ENCODE measurements around the gene C1orf21.

The C1orf21 gene

DNA sequence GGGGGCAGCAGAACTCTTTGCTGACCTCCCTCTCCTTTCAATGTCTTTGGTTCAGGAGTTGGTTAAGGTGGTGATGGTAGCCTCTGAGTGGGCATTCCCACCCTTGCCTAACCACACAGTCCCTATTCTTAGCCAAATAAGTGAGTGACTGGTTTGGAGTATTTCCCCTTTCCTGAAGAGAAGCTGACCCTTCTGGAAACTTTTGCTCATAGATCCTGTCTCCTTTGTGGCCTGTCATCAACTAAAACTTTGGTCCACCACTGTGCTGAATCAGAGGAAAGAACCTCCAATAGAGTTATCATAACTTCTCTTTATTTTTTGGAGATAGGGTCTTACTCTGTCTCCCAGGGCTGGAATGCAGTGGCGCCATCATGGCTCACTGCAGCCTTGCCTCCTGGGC lies 31.1 kb downstream of the C1orf21 start:
- DNase-seq: no peak

- peak; percentile 26 for DNase-seq
Observed at GRCh38 chr1:184418652-184419349, 32.0 kb downstream of the C1orf21 start.

DNA sequence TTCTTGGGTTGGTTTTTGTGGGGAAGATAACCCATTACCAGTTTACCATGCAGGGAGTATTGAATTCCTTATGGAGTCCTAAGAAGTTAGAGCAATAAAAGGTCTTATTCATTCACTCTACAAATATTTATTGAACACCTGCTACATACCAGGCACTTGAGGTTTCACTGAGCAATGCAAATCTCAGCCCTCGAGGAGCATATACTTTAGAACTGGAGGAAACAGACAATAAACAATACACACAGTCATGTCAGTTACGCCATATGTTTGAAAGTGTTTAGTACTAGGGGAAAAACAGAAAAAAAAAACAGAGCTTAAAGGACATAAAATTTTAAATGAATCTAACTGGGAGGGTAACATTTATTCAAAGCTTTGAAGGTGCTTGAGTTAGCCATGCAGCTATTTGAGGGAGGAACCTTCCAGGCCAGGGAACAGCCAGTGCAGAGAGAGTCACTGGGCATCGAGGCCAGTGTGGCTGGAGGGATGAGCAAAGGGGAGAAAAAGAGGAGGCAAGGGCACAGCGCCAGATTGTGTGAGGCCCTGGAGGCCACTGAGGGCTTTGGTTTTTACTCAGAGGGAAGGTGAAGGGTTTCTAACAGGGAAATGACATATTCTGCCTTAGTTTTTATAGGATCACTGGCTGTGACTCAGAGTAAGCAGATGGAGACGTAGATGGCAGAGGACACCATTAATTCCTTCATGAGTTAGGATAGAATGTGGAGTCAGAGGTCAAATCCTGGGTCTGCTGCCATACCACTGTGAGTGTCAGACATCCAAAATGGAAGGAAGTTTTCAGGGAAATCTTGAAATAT lies 32.7 kb downstream of the C1orf21 start:
- no peak for DNase-seq

GRCh38 chr1:184422490-184423233 lies 35.8 kb downstream of the C1orf21 start:
- DNase-seq: no peak

GRCh38 chr1:184423649-184424048 lies 36.8 kb downstream of the C1orf21 start:
- DNase-seq: no peak

DNA sequence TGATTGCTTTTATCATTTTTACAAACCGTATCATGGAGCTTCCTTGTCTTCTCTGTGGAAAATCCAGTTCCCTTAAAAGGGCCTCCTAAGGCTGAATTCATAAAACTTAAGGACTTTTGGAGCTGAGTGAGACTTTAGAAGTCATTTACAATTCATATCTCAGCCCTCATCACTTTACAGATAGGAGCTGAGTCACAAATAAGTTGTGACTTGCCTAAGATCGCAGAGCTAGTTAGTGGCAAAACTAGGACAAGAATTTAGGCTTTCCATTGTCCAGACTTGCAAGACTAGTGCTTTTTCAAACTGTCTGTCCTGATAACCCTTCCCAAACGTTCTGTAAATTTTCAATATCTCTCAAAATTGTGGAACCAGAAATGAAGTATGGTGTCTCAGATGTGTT lies 37.3 kb downstream of the C1orf21 start:
- no peak for DNase-seq

- DNase-seq: peak; percentile 39
Observed at GRCh38 chr1:184424945-184425344, 38.1 kb downstream of the C1orf21 start.

GRCh38 chr1:184425449-184426277 lies 38.8 kb downstream of the C1orf21 start:
- DNase-seq: no peak

GRCh38 chr1:184426278-184426674 lies 39.4 kb downstream of the C1orf21 start:
- no peak for DNase-seq

DNA sequence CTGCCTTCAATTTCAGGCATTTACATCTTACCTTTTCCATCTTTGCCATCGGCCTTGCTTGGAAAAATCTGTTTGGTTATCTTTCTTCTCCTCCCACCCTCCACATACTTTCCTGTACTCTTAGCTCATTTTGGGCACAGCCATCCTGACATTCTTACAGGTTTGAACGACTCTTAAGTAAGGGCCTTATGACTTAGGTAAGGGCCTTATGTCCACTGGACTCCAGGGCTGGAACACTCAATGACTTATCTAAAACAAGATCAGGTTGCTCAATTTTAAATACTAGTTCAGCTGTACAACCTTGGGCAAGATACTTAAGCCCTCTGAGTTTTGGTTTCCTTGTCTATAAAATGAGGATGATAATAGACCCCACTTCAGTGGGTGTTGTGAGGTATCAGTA lies 40.9 kb downstream of the C1orf21 start:
- DNase-seq: no peak

GRCh38 chr1:184428604-184429003 lies 41.8 kb downstream of the C1orf21 start:
- no peak for DNase-seq

DNA sequence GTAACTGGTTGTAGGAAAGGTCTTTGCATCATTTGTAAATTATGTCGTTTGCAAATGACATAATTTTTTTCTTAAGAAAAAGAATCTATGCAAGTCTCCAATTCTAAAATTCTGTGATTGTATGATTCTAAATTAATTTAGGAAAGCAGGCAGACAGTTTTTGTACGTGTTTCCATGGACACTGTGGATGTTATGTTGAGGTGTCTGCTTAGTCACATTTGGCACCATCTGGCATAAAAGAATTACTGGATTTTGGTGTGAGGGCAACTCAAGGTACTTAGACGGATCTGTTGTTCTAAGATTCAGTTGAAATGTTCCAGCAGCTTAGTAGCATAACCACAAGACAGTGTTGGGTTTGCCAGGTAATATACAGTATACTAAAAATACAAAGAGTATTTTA lies 42.5 kb downstream of the C1orf21 start:
- DNase-seq: no peak

- DNase-seq: no peak
Observed at GRCh38 chr1:184433956-184434502, 47.2 kb downstream of the C1orf21 start.

DNA sequence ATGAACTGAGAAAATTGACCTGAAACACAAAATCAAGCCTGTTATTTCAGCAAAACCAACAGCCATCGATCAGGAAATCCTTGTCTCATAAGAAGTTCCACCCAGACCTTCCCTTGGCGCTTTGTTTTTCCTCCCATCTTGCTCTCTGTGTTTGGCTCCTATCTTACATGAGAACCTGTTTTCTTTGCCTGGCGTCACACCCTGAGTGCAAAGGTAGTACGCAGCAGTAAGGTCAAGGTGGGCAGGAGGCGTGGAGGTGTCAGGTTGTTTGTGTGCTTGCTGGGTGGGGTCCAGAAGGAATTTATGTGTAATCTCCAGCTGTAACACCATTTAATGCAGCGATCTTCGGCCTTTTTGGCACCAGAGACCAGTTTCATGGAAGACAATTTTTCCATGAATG lies 50.5 kb downstream of the C1orf21 start:
- no peak for DNase-seq

DNA sequence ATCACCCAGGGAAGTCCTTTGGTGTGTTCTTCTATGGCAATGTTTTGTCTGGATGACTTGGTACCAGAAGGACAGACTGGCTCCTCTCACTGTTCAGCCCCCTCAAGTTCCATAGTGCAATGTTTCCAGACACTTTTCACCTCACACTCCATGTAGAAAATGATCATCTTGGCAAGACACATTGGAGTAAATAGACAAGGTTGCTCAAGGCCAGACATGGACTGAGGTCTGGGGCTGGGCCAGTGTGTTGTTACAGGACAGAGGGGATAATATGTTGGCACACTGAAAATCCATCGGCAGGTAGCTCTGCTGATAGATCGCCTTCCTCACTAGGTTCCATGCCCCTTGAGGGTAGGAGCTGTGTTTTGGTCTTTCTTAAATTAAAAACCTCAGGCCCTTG lies 51.5 kb downstream of the C1orf21 start:
- no peak for DNase-seq

GRCh38 chr1:184442260-184442659 lies 55.4 kb downstream of the C1orf21 start:
- no peak for DNase-seq

DNA sequence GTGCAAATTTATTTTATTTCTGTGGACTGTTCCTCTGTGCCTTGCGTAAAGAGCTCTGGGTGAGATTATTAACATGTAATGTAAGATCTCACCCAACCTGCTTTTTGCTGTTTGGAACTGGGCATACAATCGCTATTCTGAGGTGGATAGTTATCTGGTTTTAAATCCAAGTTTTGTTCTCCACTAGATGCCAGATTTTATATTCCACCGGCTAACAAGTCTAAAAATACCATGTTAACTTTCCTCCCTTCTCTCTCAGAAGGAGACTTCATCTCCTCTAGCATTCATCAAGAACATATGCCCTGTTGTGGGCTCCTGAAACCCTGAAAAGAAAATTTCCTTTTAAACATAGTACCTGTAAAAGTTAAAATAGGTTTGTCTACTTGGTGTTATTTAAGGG lies 56.4 kb downstream of the C1orf21 start:
- no peak for DNase-seq

DNA sequence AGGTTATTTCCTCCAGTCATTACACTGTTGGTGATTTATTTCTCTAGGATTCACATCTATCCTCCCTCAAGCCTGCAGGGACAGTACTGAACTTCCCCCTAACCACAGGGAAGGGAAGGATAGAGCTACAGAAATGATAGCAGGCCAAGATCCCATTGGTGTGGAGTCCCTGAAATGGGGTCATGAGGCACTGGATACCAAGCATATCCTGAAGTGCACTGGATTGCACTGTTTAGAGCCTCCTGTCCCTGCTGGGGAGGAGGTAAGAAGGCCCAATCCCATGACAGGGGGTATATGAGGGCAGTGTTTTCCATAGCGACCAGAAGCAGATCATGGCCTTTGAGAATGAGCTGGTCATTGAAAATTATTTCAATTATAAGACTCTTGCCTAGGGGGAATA lies 56.8 kb downstream of the C1orf21 start:
- no peak for DNase-seq

- no peak for DNase-seq
Observed at GRCh38 chr1:184445997-184446396, 59.2 kb downstream of the C1orf21 start.

DNA sequence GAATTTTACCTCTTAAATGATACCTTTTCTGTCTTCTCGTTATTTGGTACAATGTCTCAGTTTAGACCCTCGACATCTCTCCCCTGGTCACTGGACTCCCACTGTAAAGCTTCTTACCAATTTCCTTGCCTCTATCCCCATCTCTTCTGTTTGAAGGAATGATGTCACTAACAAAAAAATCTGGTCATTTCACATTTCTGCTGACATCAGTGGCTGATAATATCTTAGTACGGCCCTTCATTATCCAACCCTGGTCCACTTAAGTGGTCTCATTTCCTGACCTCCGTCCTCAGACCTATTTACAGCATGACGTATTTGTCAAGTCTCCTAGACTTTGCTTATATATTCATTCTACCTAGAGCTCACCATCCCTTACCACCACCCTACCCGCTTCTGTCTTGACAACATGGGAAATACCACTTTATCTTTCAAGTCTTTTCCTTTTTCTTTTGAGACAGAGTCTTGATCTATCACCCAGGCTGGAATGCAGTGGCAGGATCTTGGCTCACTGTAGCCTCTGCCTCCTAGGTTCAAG lies 60.9 kb downstream of the C1orf21 start:
- no peak for DNase-seq

DNA sequence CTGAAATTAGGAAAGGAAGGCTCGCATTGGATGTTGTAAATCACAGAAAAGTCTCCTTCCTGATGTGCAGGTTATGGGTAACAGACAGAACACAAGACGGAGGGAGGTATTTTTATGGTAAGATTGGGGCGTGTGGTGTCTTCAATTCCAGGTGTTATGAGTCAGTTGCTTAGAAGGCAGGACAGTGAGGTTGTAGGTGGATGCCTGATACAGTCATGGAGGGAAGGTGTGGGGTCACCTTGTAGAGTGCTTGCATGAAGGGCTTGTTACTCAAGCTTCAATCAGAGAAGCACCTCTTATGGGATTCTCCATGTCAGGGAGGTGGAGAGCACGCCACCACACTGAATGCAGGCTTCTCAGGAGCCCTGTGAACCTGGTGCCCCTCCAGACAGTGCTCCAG lies 63.1 kb downstream of the C1orf21 start:
- DNase-seq: no peak

DNA sequence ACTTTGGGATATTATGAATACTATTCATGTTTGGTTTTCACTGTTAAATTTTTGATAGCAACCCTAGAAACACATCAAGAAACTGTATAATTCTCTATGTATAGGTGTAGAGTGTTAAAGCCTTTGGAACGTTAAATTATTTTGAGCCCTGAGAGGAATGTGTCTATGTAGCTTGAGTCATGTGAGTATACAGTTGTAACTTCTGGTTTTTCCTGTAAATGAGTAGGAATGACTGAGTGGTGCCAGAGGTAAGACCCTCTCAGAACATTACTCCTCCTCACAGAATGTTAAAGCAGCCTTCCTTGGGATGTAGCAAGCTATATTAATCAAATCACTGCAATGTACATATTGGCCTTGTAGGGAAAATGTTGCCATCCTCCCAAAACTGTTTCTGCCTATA lies 69.0 kb downstream of the C1orf21 start:
- DNase-seq: no peak

Data from hematopoietic multipotent progenitor cell treated with erythropoietin and hydrocortisone succinate and interleukin-3 and kit ligand, for 6 days (in vitro differentiated cells).